Effector CD8-positive, alpha-beta T cell (primary cell): ENCODE measurements around the gene IL17REL.

Experiments used
- DNase-seq: peaks from one replicate; lab custom pipeline; 2025; lab: John Stamatoyannopoulos, UW

Gene IL17REL

DNA sequence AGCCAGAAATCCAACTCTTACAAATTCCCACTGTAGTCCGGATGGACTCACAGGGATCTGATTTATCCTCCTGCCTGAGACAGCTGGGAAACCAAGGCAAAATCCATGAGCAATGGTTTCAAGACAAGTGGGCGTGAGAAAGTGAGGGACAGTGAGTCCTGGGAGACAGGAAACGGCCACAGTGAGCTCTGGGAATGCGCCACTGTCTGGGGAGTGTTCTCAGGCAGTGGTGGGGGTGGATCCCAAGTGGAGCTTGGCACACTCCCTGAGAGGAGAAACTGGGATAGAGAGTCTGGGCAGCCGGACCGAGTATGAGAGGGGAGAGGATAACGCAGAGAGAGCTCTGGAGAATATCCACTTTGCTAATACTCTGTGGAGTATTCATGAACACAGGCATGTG is 9.8 kb downstream of the IL17REL start:
- no peak for DNase-seq

DNA sequence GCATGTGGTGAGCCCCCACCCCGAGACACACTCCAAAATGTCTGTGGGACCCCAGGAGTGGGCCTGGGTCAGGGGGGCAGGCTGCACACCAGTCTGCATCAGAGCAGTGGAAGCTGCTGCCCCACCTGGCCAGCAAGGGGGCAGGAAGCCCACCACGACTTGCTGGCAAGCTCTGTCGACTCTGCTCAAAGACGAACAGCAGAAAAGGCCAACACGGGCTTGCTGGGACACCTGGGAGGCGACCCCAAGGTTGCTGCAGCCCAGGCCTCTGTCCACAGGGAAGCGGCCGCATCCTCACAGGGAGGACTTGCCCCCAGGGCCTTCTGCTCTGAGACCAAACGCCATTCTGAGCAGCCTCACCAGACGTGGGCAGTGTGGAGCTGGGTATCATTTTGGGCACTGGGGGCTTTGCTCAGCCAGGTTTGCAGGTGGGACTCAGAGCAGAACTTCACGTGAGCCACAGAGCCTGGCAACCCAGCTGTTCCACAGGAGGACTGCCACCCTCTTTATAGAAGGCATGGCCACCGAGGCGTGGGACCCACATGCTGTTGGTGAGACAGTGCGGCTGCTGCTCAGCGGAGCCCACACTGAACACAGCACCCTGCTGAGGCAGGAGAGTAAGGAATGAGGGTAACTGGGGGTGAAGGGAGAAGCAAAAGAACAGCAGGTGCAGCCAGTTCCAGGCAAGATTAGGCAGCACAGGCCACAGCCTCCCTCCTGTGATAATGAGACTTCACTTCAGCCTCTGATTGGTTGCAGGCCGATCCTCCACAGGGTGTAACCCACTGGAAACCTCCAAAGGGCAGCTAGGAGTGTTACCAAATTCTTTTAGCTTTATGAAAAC is 11.0 kb downstream of the IL17REL start:
- no peak for DNase-seq

DNA sequence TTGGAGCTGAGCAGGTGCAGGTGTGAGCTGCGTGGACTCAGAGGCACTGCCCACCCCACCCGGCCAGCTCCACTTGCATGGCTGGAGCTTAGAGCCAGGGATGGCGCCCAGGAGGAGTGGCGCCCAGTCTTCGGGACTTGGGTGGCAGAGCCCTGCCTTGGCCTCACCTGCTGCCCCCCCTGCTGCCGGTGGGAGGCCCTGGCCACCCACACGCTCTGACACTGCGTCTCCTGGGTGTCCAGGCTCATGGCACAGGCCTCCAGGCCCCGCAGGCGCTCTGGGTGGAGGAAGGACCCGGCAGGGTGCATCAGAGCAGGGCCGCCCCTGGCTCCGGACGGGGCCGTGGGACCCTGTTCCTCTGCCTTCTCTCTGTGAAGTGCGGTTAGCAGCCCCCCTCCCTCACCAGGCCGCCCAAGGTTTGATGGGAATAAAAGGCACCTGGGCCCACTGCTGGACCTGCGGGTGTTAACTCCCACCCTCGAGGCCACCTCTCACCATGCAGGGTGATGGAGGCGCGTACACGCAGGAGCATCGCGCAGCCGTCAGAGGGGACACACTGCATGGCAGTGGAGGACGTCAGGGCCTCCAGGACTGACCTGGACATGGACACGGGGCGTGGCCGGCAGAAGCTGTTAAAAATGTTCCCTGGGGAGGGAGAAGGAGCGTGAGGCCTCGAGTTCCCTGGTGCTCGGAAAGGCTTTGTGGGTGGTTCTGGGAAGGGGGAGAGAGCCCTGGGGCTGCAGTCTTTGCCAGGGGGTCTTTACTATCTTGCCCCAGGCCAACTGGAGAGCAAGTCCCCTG is 11.8 kb downstream of the IL17REL start:
- DNase-seq, result no peak

DNA sequence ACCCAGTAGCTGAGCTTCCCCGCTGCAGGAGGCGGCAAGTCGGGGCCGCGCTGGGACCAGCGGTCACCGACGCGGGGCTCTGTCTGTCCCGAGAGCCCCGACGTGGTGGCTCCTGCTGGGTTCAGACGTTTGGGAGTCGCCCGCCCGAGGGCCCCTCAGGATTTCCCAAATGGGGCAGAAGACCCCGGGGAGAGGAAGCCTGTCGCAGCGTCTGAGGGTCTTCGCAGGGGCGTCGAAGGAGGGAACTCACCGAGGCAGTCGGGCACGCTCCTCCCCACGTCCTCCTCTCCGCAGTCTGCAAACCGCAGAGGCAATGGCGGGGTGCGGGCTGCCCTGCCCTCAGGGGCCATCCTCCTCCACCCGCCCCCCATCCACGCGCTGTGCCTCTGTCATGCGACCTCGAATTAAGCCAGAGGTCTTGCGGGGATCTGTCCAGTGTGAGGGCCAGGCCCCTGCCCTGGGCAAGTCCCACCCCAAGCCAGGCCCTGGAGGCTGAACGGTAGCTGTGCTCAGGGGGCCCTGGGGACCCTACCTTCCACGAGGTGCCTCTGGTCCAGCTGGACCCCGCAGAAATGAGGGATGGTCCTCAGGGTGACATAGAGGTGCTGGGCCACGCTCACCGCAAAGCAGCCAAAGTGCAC is 12.5 kb downstream of the IL17REL start:
- no peak for DNase-seq

DNA sequence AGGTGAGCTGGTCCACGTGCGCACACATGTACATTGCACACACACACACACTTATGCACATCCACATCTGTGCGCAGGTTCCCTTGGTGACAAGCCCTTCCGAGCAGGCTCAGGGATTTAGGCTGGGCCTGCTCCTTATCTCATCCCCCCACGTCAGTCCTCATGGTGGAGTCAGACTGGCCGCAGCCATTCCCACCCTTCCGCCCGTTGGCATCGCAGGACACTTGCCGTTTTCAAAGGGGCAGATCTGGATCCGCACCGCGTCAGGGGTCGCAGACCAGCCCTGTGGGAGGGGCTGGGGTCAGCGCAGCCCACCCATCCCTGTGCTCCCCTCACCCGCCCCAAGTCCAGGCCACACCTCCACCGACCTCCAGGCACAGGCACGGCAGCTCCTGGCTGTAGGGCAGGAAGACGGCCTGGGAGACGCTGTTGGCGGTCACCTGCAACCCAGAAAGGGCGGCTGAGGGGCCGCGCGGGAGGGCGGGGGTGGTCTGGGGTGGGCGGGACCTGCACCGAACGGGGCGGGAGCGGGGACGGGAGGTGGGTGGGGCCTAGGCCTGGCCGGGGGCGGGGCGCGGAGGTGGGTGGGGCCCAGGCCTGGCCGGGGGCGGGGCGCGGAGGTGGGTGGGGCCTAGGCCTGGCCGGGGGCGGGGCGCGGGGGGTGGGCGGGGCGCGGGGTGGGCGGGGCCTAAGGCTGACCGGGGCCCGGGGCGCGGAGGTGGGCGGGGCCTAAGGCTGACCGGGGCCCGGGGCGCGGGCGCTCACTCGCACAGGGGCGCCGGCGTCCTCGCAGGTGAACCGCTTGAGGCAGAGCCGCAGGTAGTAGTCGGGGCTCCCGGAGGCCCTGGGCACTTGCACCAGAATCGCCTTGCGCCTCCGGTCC is 13.3 kb downstream of the IL17REL start:
- peak; percentile 16 for DNase-seq

DNA sequence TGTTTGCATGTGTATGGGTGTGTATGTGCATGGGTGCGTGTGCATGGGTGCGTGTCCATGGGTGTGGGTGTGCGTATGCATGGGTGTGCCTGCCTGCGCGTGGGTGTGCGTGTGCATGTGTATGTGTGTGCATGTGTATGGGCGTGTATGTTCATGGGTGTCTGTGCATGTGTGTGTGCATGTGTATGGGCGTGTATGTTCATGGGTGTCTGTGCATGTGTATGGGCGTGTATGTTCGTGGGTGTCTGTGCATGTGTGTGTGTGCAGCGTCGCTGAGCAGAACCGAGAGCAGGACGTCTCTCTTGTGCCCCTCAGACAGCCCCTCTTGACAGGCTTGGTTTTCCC is 13.9 kb downstream of the IL17REL start:
- no peak for DNase-seq

DNA sequence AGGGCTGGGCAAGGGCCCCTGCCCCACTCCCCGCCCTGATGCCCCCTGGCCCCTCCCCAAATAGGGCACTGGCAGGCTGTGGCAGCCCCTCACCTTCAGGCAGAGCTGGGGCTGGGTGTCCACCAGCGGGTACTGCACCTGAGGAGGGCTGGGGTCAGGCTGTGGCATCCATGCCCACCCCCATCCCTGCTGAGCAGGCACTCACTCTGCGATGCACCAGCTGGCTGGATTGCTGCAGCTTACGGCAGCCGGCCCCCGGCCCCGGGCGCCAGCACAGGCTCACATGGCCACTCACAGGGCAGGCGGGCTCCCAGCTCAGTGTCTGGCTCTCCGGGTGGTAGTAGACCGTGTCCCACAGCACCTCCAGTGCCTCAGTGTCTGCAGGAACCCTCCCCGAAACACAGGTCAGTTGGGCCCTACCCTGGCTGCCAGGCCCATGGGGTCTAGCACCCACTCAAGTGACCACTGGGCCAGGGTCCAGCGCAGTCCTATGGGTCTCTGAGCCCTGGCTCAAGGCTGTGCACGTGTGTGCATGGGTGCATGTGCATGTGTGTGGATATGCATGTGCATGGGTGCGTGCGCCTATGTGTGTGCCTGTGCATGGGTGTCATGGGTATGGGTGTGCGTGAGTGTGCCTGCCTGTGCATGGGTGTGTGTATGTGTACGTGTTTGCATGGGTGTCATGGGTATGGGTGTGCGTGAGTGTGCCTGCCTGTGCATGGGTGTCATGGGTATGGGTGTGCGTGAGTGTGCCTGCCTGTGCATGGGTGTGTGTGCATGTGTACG is 14.4 kb downstream of the IL17REL start:
- DNase-seq, result no peak

DNA sequence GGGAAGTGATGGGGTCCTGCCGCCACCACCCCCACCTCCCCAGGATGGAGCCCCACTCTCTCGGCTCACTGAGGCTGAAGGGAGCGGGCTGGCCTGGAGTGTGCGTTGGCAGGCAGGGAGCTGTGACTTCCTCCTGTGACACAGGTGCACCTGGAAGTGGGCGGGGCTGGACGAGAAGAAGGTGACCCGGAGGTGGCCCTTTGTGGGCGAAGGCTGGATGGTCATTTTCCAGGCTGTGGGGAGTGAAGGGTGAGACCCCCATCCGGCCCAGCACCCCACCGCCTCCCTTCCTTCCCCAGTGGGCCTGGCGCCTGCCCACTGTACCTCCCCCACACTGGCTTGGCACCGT is 15.3 kb downstream of the IL17REL start:
- no peak for DNase-seq

DNA sequence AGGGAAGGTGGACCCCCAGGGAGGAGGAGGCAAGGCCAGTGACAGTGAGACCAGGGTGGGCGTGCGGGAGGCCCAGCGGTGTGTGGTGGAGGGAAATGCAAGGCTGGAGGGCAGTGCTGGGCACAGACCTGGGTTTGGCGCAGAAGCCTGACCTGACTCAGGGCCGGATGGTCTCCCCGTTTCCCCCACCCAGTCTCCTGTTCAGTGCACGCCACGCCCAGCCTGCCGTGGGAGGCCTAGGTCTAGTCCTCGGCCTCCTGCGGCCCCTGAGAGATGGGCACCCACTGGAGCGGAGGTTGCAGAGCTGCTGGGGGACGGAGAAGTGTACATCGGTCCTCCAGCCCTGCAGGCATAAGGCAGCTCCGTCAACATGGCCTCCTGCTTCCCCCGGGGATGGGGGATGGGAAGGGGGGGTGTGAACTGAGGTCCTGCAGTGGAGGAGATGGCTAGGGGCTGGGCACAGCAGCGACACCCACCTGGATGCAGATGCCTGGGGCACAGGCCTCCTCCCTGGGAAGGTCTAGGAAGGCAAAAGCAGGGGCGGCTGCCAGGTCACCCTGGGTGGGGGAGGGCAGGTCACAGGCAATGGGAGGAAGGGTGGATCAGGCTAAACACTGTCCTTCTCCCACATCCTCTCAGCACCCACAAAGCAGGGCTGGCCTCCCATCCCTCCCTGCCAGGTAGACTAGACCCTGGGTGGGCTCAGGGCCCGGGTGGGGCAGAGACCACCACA is 15.9 kb downstream of the IL17REL start:
- DNase-seq, result no peak

DNA sequence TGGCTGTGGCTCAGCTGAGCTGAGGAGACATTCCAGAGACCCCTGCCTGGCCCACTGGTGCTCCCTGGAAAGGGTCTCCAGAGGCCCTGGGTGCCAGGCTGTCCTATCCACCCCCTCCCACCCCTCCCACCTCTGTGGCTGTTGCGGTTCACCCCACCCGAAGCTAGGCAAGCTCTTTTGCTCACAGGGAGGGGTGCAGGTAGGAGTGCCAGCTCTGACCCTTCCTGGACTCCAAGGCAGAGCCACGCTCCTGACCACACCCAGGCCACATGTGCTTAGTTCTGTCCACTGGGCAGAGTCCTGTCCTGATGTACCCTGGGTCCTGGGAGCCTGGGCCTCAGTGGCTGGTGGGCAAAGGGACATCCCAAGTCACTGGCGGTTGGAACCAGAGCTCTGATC is 16.4 kb downstream of the IL17REL start:
- no peak for DNase-seq

DNA sequence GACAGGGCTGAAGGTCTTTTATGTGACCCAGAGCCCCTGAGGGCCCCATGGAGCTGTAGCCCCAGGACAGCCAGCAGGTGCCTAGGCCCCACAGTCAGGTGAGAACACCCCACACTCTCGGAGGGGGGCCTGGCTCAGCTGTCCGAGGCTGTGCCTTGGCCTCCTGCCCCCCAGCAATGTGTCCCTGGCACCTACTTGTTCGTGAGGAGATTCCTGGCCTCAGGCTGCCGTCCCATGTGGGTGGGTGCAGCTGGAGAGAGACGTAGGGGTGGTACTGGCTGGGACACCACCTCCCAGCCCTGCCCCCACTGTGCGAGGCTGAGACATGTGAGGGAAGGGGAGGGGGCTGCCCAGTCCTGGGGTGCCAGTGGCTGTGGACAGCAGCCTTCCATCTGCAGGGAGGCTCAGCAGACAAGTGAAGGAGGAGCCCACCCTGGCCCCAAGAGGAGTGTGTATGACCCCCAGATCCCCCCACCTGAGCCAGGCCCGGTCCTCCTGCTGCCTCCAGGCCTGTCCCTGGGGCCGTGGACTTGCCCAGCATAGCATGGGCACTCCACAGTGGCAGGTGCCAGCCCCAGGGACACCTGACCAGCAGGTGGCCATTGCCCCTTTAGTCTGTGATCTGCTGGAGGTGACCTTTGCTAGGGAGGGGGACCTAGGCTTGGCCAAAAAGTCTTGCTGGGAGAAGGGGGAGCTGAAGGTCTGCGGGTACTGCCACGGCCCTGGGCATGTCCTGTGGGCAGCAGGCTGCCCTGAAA is 17.0 kb downstream of the IL17REL start:
- DNase-seq, result no peak

DNA sequence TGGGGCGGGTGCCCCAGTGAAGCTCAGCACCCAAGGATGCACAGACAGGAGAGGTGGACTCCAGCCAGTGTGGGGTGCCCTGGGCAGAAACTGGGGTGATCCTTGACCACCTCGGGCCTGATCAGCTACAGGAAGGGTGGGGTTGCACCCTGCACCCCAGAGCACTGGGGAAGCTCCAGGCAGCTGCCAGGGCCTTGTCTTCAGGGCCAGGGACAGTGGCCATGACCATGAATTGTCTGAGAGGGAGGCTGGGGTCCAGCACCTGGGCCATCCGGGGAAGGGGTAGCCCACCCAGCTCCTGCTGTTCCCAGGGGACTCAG is 17.6 kb downstream of the IL17REL start:
- DNase-seq, result no peak

DNA sequence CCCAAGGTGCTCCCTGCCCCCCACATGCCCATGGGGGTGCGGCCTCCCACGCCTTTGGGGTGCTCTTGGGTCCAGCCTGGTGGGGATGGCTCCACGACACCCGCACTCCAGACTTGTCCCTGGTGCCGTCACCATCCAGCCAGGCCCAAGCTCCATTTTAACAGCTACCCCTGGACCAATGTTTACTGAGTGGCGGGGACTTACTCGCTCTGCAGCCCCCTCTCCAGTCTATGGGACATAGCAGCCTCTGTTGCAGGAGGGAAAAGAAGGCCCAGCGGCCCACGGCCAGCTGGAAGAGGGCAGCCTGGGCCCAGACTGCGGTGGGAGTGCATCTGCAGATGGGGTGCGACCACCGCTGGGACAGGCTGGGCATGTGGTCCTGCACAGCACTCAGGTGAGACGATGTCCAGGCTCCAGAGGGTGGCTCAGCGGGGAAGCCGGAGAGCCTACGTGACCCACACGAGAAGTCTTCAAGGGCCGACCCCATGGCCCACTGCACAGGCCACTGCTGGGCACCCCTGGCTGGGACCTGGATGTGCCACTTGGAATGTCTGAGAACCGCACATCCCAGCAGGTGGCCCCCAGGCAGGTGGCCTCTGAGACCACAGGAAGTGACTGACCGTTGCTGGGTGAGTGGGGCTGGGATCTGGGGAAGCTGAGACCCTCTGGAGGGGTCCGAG is 18.1 kb downstream of the IL17REL start:
- no peak for DNase-seq

DNA sequence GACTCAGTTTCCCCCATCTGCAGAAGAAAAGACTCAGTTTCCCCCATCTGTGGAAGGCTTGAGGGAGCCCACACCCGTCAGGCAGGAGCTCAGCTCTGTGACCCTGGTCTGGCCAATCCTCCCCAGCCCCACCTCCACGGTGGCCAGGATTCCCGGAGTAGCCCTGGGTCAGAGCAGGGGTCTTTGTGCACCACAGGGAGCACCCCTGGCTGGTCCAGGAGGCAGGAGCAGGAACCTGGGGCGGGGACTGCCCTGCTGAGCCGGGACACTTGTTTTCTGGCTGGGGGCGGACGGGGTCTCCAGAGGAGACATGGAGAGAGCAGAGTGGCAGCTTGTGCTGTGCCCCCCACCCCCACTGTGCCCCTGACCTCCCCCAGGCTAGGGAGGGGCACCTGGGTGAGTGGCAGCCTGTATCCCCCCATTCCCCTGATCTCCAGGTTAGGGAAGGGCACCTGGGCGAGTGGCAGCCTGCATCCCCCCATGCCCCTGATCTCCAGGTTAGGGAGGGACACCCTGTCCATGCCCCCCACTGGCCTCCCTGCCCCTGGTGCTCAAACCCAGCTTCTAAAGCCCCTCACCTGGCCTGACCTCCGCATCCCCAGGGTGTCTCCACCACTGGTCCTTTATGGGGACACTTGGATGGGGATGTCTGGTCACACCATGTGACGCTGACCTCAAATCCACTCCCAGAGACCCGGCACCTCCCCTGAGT is 18.8 kb downstream of the IL17REL start:
- DNase-seq, result no peak

DNA sequence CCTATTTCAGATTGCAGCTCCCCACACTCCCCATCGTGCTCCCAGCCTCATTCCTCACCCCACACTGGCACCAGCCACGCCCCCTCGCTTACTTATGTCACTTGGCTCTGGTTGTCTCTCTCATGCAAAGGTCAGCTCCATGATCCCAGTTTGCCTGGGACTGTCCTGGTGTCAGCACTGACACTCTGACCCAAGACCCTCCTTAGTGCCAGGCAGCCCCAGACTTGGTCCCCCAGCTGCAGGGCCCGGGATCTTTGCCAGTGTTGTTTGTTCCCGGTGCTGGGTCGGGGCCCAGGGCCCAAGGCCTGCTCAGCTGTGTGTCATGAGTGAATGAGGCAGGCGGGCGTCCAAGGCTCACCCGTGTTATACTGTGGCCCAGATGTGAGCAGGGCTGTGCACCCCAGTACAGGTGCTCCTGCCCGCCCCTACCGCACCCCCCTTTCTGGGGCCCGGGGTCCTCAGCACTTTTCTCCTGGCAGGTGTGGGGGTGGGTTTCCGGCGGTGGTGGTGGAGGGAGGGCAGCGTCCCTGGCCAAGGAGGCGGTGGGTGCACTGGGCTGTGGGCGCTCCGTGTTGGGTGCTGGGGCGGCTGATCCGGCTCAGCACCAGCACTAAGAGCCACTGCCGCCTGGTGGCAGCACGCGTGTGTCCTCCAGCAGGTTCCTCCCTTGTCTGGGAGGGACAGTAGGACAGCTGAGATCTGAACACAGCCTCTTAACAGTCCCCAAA is 19.5 kb downstream of the IL17REL start:
- peak; percentile 23 for DNase-seq

DNA sequence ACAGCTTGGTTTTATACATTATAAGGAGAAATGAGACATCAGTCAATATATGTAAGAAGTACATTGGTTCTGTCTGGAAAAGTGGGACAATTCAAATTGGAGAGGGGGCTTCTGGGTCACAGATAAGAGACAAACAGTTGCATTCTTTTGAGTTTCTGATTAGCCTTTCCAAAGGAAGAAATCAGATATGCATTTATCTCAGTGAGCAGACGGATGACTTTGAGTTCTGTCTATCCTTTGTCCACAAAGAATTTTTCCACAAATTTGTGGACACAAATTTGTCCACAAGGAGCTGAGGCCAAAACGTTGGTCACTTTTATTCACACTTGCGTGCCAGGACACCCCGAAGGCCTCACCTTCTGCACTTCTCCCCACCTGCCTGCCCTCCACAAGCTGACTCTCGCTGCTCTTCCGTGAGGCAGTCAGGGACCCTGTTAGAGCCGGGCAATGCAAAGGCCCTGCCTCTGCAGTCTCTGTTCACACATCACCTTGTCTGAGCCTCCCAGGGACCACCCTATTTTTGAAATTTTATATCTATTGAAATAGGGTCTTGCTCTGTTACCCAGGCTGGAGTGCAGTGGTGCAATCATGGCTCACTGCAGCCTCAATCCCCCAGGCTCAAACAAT is 20.5 kb downstream of the IL17REL start:
- DNase-seq, result no peak

DNA sequence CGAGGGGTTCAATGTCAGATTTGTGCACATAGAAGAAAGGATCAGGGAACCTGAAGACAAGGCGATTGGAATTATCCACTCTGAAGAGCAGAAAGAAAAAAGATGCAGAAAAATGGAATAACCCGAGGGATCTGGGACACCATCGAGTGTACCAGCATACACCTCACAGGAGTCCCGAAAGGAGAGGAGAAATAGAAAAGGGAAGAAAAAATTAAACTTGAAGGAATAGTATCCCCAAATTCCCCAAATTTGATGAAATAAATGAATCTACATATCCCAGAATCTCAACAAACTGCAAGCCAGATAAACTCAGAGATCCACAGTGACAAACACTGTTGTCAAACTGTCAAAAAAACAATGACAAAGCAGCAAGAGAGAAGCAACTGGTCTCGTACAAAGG is 21.4 kb downstream of the IL17REL start:
- no peak for DNase-seq
